ENCODE data around the gene AMD1.
A peak's percentile ranks its signal among the peaks of the same experiment; 100 is the strongest.
"Not testable (repeated sequence)": the region's sequence is repeated elsewhere in the genome, so short reads cannot be mapped to it uniquely, and the experiment has no call there.

The AMD1 gene

DNA sequence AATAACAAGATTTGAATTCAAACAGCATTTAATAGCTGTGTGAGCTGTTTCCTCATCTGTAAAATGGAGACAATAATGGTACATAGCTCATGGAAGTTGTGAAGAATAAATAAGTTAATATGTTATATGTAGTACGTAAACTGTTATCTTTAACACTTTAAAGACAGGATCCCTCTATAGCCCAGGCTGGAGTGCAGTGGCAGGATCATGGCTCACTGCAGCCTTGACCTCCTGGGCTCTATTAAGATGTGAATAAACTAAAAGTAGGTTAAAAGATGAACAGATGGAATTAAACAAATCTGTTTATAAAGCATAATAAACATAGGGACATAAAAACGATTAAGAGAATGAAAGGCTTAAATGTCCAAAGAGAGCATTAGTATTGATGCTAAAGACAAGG is 3.0 kb downstream of the AMD1 start:
- no peak for DNase-seq (ENCODE audit: low spot score)

DNA sequence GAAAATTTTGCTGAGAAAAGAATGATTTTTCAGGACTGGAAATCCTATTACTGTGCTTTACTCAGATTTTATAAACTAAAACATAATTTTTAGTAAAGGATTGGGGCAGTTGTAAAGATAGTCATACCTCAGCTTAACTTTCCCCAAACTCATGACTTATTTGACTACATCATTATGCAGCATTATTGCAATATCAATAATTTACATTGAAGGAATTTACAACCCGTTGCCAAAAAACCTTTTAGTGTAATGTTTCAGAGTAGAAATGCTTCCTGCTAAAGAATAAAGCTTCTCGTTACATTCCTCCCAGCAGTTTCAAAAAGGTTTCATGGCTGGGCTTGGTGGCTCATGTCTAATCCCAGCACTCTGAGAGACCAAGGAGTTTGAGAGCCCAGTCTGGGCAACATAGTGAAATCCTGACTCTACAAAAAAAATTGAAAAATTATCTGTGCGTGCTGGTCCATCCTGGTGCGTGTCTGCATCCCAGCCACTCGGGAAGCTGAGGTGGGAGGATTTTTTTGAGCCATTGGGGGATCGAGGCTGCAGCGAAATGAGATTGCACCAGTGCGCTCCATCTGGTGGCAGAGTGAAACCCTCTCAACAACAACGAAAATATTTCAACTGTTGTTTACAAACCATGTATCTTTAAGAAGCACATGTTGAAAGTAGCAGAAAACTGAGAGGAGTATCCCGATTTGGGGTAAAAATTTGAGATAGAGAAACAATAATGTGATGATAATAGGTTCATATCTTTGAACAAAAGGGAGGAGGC is 4.4 kb downstream of the AMD1 start:
- DNase-seq (ENCODE audit: low spot score) = peak; percentile 85

DNA sequence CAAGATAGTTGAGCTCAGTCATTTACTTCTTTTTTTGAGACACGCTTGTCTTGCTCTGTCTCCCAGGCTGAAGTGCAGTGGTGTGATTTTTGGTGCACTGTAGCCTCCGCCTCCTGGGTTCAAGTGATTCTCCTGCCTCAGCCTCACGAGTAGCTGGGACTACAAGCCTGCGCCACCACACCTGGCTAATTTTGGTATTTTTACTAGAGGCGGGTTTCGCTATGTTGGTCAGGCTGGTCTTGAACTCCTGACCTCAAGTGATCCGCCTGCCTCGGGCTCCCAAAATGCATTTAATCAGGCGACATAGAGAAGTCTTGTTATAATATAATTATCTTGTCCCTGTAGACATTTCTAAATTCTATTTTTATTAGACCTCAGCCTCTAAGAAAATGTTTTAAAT is 6.1 kb downstream of the AMD1 start:
- no peak for DNase-seq (ENCODE audit: low spot score)

DNA sequence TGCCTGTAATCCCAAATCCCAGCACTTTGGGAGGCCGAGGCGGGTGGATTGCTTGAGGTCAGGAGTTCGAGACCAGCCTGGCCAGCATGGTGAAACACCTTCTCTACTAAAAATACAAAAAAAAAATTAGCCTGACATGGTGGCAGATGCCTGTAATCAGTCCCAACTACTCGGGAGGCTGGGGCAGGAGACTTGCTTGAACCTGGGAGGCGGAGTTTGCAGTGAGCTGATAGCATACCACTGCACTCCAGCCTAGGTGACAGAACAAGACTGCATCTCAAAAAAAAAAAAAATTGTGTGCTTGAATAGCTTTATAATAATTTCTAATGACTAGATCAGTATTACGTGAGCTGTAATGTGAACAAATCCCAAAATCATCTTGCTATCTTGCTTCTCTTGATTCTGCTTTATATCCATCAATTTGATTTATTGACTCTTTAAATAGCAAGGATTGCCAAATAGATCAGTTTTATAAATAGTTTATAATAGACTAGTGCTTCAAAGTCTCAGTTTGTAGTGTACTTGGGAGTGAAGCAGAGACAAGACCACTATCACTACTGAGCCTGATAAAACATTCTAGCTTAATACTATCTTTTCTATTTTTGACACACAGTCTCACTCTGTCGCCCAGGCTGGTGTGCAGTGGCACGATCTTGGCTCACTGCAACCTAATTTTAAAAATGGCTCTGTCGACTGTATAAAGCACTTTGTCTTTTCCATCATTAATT is 7.1 kb downstream of the AMD1 start:
- peak; percentile 55 for DNase-seq (ENCODE audit: low spot score)

DNA sequence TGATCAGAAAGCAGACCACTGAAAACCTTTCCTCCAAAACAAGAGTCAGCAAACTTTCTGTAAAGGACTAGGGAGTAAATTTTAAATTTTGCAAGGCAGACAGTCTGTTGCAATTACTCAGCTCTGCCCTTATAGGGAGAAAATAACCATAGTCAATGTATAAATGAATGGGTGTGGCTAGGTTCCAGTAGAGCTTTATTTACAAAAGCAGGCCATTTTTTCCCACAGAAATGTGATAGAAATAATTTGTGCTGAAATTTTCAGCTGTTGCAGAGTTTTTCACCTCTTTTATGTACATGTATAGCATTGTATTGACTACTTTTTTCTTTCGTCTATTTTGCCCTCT is 7.7 kb downstream of the AMD1 start:
- DNase-seq (ENCODE audit: low spot score) = no peak

DNA sequence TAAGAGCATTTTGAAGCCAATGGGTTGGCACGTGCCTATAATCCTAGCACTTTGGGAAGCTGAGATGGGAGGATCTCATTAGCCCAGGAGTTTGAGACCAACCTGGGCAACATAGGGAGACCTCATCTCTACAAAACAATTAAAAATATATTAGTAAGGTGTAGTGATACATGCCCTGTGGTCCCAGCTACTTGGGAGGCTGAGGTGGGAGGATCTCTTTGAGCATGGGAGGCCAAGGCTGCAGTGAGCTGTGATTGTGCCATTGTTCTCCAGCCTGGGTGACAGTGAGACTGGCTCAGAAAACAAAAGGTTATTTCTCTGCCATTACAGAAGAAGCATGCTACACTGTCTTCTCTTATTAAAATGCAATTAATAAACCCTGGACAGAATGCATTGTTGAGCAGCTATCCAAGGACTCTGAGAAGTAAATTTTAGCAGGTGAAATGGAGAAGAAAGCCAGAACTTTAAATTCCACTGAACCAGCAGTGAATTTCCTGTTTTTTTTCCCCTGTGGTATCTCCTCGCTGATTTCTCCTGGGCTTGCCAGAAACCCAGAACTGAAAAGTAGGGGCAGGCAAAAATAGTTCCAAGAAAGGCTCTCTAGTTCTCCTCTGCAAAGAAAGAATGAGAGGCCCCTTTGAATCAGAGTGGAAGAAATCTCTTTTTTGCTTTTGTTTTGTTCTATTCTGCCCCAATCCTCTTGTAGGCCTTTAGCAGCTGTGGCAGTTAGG is 8.4 kb downstream of the AMD1 start:
- no peak for DNase-seq (ENCODE audit: low spot score)

DNA sequence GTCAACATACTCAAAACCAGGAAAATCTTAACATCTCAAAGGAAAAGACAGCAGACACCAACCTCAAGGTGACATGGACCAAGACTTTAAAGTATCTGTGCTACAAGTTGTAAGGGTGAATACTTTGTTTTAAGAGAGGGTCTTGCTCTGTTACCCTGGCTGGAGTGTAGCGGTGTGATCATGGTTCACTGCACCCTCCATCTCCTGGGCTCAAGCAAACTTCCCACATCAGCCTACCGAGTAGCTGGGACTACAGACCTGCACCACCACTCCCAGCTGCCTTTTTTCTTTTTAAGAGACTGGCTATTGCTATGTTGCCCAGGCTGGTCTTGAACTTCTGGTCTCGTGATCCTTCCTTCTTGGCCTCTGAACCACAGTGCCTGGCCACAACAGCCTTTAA is 9.7 kb downstream of the AMD1 start:
- DNase-seq (ENCODE audit: low spot score) = no peak

DNA sequence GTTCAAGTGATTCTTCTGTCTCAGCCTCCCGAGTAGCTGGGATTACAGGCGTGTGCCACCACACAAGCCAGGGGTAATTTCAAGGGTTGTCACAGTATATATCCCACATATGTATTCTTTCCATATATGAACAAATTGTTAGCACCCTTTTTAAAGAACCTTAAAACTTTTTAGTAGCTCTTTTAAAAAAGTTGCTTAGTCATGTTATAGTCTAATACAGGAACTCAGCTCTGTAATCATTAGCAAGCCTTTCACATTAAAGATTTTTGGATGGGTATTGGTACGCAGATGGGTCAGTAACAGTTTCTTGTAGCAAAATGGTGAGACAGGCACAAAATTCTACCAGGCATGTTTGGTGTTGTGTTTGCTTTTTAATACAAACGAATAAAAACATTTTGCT is 10.9 kb downstream of the AMD1 start:
- DNase-seq (ENCODE audit: low spot score) = peak; percentile 36

DNA sequence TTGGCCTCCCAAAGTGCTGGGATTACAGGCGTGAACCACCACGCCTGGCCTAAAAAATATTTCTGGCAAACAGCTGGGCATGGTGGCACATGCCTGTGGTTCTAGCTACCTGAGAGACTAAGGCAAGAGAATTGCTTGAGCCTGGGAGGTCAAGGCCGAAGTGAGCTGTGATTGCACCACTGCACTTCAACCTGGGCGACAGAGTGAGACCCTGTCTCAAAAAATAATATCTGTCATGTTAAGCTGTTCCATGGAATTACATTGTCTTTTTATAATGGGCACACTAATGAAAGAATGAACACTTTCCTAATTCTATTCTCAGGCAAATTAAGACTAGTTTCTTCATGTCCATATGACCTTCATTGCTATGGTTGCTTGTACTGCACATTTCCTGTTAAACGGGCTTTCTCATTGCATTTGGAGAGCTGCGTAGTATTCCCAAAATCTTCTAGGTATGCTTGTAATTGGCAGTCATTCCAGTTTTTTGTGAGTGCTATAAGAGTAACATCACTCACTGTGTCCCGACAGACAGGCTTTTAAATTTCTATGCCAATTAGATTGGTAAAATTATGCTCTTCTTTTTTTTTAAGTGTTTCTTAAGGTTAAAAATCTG is 12.1 kb downstream of the AMD1 start:
- no peak for DNase-seq (ENCODE audit: low spot score)

DNA sequence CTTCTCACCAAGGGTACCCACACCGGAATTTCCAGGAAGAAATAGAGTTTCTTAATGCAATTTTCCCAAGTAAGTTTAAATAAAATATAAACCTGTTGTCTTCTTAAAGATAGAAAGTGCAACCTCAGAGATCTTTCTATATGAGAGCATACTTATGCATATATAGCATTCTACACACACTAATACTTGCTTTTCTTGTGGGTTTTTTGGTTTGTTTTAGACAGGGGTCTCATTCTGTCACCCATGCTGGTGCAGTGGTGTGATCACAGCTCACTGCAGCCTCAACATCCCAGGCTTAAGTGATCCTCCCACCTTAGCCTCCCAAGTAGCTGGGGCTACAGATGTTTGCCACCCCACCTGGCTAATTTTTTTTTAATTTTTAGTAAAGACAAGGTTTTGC is 15.7 kb downstream of the AMD1 start:
- no peak for DNase-seq (ENCODE audit: low spot score)

DNA sequence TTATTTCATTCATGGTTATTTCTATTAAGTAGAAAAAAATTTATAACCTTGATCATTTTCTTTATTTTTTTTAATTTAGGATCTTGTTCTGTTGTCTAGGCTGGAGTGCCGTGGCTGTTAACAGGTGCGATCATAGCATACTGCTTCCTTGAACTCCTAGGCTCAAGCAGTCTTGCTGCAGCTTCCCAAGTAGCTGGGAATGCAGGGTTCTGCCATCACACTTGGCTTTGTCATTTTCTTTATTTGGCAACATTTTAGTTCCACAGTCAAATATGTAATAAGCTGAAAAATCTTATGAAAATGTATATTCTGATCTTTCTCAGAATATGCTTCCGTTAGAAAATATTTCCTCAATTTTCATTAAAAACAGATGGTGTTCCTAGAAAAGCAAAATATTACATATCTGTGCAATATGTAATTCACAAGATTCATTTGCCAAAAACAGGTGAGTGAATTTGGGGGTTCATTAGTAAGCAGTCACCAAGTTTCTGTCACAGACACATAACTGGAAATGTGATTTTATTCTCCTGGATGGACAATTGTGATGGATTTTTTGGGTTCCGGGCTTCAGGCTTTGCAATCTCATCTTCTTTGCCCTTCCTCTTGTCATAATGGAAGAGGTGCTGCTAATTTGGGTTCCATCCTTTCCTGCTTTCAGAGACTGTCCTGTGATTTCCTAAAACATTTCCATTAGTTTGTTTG is 21.5 kb downstream of the AMD1 start:
- no peak for DNase-seq (ENCODE audit: low spot score)

DNA sequence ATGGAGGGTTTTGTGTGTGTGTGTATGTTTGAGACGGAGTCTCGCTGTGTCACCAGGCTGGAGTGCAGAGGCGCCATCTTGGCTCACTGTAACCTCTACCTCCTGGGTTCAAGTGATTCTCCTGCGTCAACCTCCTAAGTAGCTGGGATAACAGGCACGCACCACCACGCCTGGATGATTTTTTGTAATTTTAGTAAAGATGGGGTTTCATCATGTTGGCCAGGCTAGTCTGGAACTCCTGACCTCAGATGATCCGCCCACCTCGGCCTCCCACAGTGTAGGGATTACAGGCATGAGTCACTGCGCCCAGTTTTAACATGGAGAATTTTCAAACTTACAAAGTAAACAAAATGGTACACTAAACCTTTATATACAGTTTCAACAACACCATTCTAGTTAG is 22.8 kb downstream of the AMD1 start:
- no peak for DNase-seq (ENCODE audit: low spot score)

DNA sequence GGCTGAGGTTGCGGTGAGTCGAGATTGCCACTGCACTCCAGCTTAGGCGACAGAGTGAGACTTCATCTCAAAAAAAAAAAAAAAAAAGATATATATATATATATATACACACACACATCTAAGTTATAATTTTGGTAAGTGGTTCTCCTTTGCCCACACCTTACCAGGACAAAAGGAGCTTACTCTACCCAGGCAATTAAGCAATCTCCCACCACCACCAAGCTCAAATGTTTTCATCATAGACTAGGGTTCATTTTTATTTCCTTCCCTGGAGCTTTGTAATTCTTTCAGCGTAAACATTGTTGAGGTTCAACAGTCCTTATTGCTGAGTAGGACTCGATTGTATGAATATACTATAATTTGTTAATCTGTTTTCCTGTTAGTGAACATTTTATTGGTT is 23.5 kb downstream of the AMD1 start:
- no peak for DNase-seq (ENCODE audit: low spot score)

DNA sequence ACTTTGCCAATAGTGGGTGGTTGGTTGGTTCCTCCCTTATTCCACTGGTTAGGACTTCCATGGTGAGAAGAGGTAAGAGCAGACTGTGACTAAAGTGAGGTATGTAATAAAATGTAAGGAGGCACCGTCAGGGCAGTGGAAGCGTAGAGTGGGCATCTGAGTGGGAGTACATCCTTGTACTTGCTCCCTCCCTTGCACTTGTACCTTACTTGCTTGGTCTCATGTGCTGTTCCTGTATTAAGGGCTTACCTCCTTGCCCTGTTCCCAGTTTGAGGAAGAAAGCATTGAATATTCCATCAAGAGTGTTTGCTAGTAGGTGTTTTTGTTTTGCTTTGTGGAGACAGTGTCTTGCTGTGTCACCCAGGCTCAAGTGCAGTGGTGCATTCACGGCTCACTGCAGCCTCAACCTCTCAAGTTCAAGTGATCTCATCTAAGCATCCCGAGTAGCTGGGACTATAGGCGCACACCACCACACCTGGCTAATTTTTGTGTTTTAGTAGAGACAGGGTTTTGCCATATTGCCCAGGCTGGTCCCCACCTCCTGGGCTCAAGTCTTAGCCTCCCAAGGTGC is 25.5 kb downstream of the AMD1 start:
- no peak for DNase-seq (ENCODE audit: low spot score)

DNA sequence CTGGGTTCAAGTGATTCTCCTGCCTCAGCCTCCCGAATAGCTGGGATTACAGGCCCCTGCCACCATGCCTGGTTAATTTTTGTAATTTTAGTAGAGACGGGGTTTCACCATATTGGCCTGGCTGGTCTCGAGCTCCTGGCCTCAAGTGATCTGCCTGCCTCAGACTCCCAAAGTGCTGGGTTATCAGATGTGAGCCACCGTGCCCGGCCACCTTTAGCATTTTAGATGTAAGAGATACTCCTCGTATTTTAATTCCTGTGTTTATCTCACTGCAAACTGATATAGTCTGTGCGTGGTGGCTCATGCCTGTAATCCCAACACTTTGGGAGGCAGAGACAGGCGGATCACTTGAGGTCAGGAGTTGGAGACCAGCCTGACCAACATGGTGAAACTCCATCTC is 27.0 kb downstream of the AMD1 start:
- DNase-seq (ENCODE audit: low spot score) = not testable (repeated sequence)

DNA sequence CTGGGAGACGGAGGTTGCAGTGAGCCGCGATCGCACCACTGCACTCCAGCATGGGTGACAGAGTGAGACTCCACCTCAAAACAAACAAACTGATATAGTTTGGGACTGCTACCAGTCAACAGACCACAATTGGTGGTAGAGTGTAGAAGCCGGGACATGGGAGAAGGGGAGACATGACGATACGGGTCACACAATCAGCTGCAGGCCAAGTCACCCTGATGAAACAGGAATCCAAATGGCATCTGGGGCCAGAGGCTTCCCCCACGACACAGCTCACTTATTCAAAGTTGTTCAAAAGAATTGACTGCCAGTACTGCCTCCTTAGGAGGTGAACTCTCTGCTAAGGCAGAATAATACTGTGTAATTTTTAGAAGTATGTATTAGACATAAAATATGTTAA is 27.5 kb downstream of the AMD1 start:
- DNase-seq (ENCODE audit: low spot score) = no peak

DNA sequence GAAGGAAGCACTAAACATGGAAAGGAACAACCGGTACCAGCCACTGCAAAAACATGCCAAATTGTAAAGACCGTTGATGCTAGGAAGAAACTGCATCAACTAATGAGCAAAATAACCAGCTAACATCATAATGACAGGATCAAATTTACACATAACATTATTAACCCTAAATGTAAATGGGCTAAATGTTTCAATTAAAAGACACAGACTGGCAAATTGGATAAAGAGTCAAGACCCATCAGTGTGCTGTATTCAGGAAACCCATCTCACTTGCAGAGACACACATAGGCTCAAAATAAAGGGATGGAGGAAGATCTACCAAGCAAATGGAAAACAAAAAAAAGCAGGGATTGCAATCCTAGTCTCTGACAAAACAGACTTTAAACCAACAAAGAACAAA is 31.7 kb downstream of the AMD1 start:
- not testable (repeated sequence) for DNase-seq (ENCODE audit: low spot score)

DNA sequence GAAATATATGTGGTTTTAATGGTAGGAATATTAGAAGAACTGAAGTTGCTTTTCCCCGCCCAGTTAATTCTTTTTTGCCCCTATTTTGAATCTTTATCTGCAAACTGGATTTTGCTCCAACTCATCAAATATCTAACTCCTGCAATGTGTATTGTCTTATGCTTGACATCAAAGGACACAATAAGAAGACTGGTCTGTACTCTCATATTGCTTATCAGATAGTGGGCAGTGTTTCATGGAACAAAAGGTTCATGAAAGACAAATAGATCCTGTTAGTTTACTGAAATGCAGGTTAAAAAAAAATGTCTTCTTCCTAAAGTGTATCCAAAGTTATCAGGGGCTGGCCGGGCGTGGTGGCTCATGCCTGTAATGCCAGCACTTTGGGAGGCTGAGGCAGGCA is 56.2 kb downstream of the AMD1 start:
- DNase-seq (ENCODE audit: low spot score) = no peak

DNA sequence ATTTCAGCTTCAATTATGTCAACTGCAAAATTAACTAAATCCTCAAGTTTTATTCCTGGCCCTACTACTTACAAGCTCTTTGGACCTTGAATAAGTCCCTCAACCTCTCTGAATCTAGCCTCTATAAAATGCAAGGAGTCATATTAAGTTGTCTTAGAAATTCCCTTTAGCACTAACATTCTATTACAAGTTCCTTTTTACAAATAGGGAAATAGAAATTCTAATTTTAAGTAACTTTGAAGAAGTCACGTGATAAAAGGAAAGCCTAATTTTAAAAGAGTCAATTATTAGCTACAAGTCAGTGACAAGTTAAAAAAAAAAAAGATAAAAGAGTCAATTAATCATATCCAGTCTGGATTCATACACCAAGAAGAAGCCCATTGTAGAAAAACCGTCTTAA is 59.3 kb downstream of the AMD1 start:
- no peak for DNase-seq (ENCODE audit: low spot score)

DNA sequence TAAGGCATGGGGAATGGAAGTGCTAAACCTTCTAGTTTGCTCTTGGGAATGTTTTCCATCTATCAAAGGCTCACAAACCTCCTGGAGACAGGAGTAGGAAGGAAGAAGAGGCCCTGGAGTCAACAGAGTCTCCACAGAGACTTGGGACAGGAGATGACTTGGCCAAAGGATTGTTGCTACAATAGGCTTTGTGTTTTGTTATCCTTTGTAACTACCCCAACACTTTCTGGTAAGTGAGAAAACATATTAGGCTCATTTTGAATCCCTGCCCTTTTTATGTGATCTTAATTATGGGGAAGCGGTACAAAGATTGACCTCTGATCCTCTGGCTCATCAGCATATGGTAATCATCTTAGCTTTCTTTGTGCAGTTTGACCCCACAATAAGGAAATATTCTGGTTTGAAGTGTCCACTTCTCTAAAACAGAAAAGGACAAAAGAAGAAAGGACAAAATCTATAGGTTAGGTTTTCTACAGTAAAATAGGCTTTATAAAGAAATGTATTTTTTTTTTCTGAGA is 59.9 kb downstream of the AMD1 start:
- no peak for DNase-seq (ENCODE audit: low spot score)

DNA sequence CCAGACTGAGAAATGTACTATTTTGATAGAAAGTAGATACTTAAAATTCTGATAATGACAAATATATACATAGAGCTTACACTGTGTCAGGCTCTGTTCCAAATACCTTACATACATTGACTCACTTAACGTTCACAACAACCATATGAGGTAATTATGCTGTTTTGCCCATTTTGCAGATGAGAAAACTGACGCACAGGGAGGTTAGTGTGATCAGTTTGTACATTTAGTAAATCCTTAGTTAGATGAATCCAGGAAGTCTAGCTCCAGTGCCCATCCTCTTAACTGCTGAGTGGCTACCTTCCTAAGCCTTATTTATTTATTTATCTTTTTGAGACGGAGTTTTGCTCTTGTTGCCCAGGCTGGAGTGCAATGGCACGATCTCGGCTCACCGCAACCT is 60.6 kb downstream of the AMD1 start:
- DNase-seq (ENCODE audit: low spot score) = no peak

DNA sequence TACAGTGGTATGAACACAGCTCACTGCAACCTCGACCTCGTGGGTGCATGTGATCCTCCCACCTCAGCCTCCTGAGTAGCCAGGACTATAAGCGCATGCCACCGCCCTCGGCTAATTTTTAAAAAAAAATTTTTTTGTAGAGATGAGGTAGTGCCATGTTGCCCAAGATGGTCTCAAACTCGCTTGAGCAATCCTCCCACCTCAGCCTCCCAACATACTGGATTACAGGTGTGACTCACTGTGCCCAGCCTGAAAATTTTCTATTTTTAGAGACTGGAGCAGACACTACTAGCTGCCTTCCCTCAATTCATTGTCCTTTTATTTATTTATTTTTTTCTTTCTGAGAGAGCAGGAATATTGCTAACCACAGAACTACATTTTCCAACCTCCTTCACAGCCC is 63.6 kb downstream of the AMD1 start:
- DNase-seq (ENCODE audit: low spot score) = no peak
